Osteoblast (primary cell): ENCODE results near the gene STX1B. TPM values are rescaled to one million over a fixed set of nuclear protein-coding genes. Genes with fewer than 3 reads are reported as not detected.

Source experiments
- DNase-seq: peaks from one replicate; pipeline ENCODE4 v3.0.0; 2011; ENCODE audit warnings: low spot score, mixed read lengths; ENCODE audit not compliant: insufficient read length; ENCODE audit errors: missing footprints
- H2AFZ ChIP-seq: 2 replicates; pipeline ENCODE4 v1.6.0; 2011; ENCODE audit warnings: mild to moderate bottlenecking, low read length
- H3K27ac ChIP-seq: 2 replicates; pipeline ENCODE4 v1.5.1; 2011; ENCODE audit warnings: mild to moderate bottlenecking, low read depth, low read length, moderate library complexity
- H3K27me3 ChIP-seq: 2 replicates; pipeline ENCODE4 v1.6.0; 2012; ENCODE audit warnings: mild to moderate bottlenecking, control low read depth, inconsistent platforms, low read length, moderate library complexity; ENCODE audit not compliant: insufficient read depth
- H3K36me3 ChIP-seq: 2 replicates; pipeline ENCODE4 v1.5.1; 2011; ENCODE audit warnings: mild to moderate bottlenecking, low read length, control low read depth, moderate library complexity; ENCODE audit not compliant: insufficient read depth
- H3K4me1 ChIP-seq: 2 replicates; pipeline ENCODE4 v1.5.1; 2011; ENCODE audit warnings: mild to moderate bottlenecking, low read length, control low read depth, moderate library complexity; ENCODE audit not compliant: insufficient read depth
- H3K4me2 ChIP-seq: 2 replicates; pipeline ENCODE4 v1.6.0; 2011; ENCODE audit warnings: mild to moderate bottlenecking, low read length; ENCODE audit not compliant: insufficient read depth
- H3K4me3 ChIP-seq: fragments of 200-600 bp; sonication (generic); 3 replicates; pipeline ENCODE4 v1.5.1; 2012; ENCODE audit warnings: mild to moderate bottlenecking, low read length, inconsistent platforms; ENCODE audit not compliant: insufficient read depth
- H3K79me2 ChIP-seq: 2 replicates; pipeline ENCODE4 v1.6.0; 2012; ENCODE audit warnings: mild to moderate bottlenecking, low read length, control low read depth, inconsistent platforms; ENCODE audit not compliant: insufficient read depth
- H3K9me3 ChIP-seq: 2 replicates; pipeline ENCODE4 v1.5.1; 2011; ENCODE audit warnings: low read depth, low read length, control low read depth
- H4K20me1 ChIP-seq: 2 replicates; pipeline ENCODE4 v1.6.0; 2012; ENCODE audit warnings: mild to moderate bottlenecking, low read length, control low read depth; ENCODE audit not compliant: insufficient read depth
- total RNA-seq: library from RNA; depleted of rRNA; stranded (reverse); fragments of >200 nt; gene quantifications from 2 replicates; pipeline ENCODE4 v1.2.3, GENCODE V29; 2012
- TF ChIP-seq, protein P1 (sequence below): IDR thresholded peaks from 2 replicates; pipeline ENCODE4 v1.5.1; 2011; ENCODE audit warnings: mild to moderate bottlenecking, low read depth, low read length, moderate library complexity; ENCODE audit errors: extremely low read depth

Gene STX1B
- total RNA-seq, 1 donor: 0.72 TPM

DNA sequence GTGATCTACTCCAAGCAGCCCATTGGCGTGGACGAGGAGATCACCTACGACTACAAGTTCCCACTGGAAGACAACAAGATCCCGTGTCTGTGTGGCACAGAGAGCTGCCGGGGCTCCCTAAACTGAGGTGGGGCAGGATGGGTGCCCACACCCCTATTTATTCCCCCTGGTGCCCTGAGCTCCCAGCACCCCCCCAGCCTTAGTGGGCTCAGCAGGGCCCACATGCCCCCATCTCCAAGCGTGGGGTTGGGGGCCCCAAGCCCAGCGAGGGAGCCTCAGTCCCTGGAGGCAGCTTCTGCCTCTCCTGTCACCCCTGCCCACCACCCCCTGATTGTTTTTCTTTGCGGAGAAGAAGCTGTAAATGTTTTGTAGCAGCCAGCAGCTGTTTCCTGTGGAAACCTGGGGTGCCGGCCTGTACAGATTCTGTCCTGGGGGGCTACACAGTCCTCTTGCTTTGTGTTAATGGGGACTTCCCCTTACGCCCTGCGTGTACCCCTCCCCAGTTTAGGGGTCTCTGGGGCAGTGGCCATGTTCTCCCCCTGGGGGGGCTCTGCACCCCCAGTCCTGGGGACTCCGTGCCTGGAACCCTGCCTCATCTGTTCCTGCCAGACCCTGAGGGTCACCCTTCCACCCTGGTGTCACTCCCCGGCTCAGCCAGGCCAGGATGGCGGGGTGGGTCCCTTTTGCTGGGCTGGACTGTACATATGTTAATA lies 26.4 kb downstream of the STX1B start:
- no peak overlapping the region for H2AFZ ChIP-seq
- no peak overlapping the region for H3K4me3 ChIP-seq
- peaks cover 23% of the 10 kb centered on the region for H3K36me3 ChIP-seq
- H3K27ac ChIP-seq: no peak overlapping the region
- H4K20me1 ChIP-seq: no peaks in the 10 kb centered on the region
- H3K4me1 ChIP-seq: peaks cover 14% of the 10 kb centered on the region
- TF ChIP-seq, protein P1, sequence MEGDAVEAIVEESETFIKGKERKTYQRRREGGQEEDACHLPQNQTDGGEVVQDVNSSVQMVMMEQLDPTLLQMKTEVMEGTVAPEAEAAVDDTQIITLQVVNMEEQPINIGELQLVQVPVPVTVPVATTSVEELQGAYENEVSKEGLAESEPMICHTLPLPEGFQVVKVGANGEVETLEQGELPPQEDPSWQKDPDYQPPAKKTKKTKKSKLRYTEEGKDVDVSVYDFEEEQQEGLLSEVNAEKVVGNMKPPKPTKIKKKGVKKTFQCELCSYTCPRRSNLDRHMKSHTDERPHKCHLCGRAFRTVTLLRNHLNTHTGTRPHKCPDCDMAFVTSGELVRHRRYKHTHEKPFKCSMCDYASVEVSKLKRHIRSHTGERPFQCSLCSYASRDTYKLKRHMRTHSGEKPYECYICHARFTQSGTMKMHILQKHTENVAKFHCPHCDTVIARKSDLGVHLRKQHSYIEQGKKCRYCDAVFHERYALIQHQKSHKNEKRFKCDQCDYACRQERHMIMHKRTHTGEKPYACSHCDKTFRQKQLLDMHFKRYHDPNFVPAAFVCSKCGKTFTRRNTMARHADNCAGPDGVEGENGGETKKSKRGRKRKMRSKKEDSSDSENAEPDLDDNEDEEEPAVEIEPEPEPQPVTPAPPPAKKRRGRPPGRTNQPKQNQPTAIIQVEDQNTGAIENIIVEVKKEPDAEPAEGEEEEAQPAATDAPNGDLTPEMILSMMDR: no peak
- H3K27me3 ChIP-seq: no peaks in the 10 kb centered on the region
- H3K9me3 ChIP-seq: no peaks in the 10 kb centered on the region
- no peaks in the 10 kb centered on the region for H3K79me2 ChIP-seq
- no peak for DNase-seq
- H3K4me2 ChIP-seq: no peak overlapping the region

DNA sequence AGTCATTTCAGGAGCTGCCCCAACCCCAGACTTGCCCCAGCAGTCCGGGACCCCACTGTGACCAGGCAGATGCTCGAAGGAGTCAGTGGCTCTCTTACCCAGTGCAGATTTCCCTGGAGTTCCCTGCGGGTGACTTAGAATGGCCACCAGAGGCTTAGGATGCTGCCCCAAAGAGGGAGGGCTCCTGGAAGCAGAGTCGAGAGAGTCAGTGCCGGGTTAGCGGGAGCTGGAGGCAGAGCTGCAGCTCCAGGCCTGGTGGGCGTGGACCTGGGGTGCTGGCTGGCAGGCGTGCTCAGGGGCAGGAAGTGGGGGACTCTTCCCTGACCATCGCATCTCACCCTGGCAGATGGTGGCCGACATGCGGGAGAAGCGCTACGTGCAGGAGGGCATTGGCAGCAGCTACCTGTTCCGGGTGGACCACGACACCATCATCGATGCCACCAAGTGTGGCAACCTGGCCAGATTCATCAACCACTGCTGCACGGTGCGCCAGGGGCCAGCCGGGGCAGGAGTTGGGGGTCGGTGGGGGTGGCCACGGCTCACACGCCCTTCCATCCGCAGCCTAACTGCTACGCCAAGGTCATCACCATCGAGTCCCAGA lies 27.0 kb downstream of the STX1B start:
- H2AFZ ChIP-seq: no peak overlapping the region
- peaks cover 23% of the 10 kb centered on the region for H3K36me3 ChIP-seq
- peaks cover 14% of the 10 kb centered on the region for H3K4me1 ChIP-seq
- no peak for DNase-seq
- no peaks in the 10 kb centered on the region for H3K27me3 ChIP-seq
- H3K27ac ChIP-seq: peak overlapping the region; percentile 31
- no peaks in the 10 kb centered on the region for H3K79me2 ChIP-seq
- no peaks in the 10 kb centered on the region for H4K20me1 ChIP-seq
- H3K4me2 ChIP-seq: no peak overlapping the region
- no peak overlapping the region for H3K4me3 ChIP-seq
- TF ChIP-seq, protein P1: no peak
- no peaks in the 10 kb centered on the region for H3K9me3 ChIP-seq

DNA sequence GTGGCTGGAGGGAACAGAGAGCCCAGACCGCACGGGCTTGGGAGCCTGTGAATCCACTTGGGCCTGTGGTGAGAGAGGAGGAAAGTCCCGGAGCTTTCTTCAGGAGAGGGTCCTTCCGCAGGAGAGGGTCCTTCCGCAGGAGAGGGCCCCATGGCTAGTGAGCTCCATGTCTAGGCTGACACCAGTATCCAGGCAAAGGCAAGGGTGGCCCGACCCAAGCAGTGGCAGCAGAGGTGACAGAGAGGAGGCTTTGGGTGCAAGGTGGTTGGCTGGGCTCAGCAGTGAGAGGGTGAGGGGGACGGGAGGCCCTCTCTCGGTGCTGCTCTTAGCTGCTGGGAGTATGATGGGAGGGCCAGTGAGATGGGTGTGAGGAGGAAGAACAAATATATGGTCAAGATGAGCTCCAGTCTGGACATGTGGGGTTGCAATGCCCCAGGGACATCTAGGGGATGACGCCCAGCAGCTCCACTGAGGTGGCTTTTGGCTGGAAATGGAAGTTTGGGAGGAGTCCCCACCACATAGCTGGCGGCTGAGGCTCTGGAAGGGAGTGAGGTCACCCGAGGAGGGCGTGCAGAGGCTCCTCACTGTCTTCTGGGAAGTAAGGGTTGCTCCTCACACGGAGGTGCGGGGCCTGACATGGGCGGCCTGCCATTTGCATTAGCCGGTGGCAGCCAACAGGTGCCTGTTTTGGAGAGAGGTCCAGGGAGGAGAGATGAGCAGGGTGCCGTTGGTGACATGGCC lies 27.7 kb downstream of the STX1B start:
- no peak overlapping the region for H2AFZ ChIP-seq
- peaks cover 1% of the 10 kb centered on the region for H4K20me1 ChIP-seq
- no peak overlapping the region for H3K4me3 ChIP-seq
- no peaks in the 10 kb centered on the region for H3K9me3 ChIP-seq
- no peak overlapping the region for H3K4me2 ChIP-seq
- H3K4me1 ChIP-seq: peaks cover 14% of the 10 kb centered on the region
- TF ChIP-seq, protein P1: no peak
- DNase-seq: peak; percentile 98
- H3K36me3 ChIP-seq: peaks cover 23% of the 10 kb centered on the region
- H3K27ac ChIP-seq: peak overlapping the region; percentile 31
- no peaks in the 10 kb centered on the region for H3K79me2 ChIP-seq
- no peaks in the 10 kb centered on the region for H3K27me3 ChIP-seq

GRCh38 chr16:30980959-30981358 lies 29.5 kb downstream of the STX1B start:
- Histone ChIP-seq H3K79me2 (no peaks in the 10 kb centered on the region), H3K27ac (no peak overlapping the region), H3K4me2 (no peak overlapping the region), H2AFZ (no peak overlapping the region), H3K9me3 (no peaks in the 10 kb centered on the region), H4K20me1 (peaks cover 5% of the 10 kb centered on the region), H3K4me1 (peaks cover 14% of the 10 kb centered on the region), H3K27me3 (no peaks in the 10 kb centered on the region), H3K4me3 (no peak overlapping the region), H3K36me3 (peaks cover 30% of the 10 kb centered on the region)
- no peak for DNase-seq
- TF ChIP-seq, protein P1: no peak
